WERI-Rb-1 (cell line): Measurements from ENCODE around the gene COTL1.

Experiments used
- DNase-seq: peaks from one replicate; pipeline ENCODE4 v3.0.0-alpha.2; 2020
- H3K27ac ChIP-seq: fragments of 250-450 bp; sonication (Bioruptor Pico); 2 replicates; pipeline ENCODE4 v1.5.1; 2020; ENCODE audit warnings: mild to moderate bottlenecking, moderate library complexity
- H3K27me3 ChIP-seq: fragments of 250-450 bp; sonication (Bioruptor Pico); 2 replicates; pipeline ENCODE4 v1.5.1; 2021; ENCODE audit warnings: mild to moderate bottlenecking, low read depth, moderate library complexity; ENCODE audit not compliant: insufficient read depth, severe bottlenecking
- H3K36me3 ChIP-seq: fragments of 250-450 bp; sonication (Bioruptor Pico); 2 replicates; pipeline ENCODE4 v1.5.1; 2020; ENCODE audit warnings: mild to moderate bottlenecking, moderate library complexity
- H3K4me3 ChIP-seq: 2 replicates; pipeline ENCODE4 v1.5.1; 2011; ENCODE audit warnings: low read depth, mild to moderate bottlenecking, control low read depth, low read length
- H3K9me3 ChIP-seq: fragments of 250-450 bp; sonication (Bioruptor Pico); 2 replicates; pipeline ENCODE4 v1.5.1; 2021; ENCODE audit warnings: mild to moderate bottlenecking, moderate library complexity; ENCODE audit not compliant: severe bottlenecking
- TF ChIP-seq, protein P1 (sequence below): IDR thresholded peaks from 2 replicates; pipeline ENCODE4 v1.5.1; 2011; ENCODE audit warnings: low read depth, mild to moderate bottlenecking, control low read depth, inconsistent platforms, low read length

The COTL1 gene

DNA sequence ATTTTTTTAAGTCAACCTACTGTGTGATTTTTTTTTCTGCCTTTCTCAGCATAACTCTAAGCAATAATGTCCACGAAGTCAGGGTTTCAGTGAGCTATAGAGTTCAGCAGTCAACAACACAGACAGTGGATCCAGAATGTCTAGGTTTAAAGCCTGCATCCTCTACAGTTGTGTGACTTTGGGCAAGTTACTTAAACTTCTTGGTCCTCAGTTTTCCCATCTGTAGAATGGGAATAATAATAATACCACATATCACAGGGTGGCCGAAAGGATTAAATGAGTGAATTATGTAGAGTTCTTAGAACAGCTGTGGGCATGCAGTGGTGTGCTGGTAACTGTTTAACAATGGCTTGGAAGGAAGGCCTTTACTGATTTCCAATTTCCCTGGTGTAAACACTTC lies 74.6 kb downstream of the COTL1 start:
- H3K27ac ChIP-seq, result no peak overlapping the region
- H3K9me3 ChIP-seq, result no peaks in the 10 kb centered on the region
- H3K36me3 ChIP-seq, result no peaks in the 10 kb centered on the region
- no peaks in the 10 kb centered on the region for H3K27me3 ChIP-seq
- TF ChIP-seq, protein P1, sequence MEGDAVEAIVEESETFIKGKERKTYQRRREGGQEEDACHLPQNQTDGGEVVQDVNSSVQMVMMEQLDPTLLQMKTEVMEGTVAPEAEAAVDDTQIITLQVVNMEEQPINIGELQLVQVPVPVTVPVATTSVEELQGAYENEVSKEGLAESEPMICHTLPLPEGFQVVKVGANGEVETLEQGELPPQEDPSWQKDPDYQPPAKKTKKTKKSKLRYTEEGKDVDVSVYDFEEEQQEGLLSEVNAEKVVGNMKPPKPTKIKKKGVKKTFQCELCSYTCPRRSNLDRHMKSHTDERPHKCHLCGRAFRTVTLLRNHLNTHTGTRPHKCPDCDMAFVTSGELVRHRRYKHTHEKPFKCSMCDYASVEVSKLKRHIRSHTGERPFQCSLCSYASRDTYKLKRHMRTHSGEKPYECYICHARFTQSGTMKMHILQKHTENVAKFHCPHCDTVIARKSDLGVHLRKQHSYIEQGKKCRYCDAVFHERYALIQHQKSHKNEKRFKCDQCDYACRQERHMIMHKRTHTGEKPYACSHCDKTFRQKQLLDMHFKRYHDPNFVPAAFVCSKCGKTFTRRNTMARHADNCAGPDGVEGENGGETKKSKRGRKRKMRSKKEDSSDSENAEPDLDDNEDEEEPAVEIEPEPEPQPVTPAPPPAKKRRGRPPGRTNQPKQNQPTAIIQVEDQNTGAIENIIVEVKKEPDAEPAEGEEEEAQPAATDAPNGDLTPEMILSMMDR, result no peak
- H3K4me3 ChIP-seq, result no peak overlapping the region
- DNase-seq, result no peak

DNA sequence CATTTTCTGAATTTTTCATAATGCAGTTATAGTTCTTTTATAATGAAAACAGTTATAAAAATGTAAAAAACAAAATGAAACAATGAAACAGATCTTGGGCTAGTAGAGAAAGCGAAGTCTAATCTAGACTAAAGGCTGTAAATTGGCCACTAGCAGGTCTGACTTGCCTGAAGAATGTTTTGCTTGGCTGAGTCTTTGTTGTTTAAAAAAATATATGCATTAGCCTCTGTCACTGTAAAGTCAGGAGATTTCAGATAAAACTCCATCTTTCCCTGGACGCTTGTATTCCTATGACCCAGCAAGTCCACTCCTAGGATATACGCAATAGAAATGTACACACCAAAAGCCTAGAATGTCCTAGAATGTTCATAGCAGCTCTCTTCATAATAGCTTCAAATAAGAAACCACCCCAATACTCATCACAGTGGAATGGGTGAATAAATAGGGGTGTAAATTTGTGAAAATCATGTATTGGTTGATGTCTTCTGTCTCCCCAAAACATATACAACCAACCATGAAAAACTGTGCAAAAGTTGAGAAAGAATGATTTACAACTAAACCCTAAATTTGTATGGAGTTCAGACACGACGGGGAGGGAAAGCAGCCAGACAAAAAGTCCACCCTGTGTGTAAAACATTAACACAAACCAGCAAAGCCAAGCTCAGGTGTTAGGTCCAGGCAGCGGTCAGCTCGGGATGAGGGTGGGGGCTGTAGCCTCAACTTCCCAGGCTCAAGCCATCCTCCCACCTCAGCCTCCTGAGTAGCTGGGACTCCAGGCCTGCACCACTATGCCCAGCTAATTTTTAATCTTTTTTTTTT lies 75.7 kb downstream of the COTL1 start:
- H3K27me3 ChIP-seq, result no peaks in the 10 kb centered on the region
- H3K9me3 ChIP-seq, result no peaks in the 10 kb centered on the region
- H3K4me3 ChIP-seq, result no peak overlapping the region
- no peak for DNase-seq
- TF ChIP-seq, protein P1, result no peak
- H3K27ac ChIP-seq, result no peak overlapping the region
- no peaks in the 10 kb centered on the region for H3K36me3 ChIP-seq

DNA sequence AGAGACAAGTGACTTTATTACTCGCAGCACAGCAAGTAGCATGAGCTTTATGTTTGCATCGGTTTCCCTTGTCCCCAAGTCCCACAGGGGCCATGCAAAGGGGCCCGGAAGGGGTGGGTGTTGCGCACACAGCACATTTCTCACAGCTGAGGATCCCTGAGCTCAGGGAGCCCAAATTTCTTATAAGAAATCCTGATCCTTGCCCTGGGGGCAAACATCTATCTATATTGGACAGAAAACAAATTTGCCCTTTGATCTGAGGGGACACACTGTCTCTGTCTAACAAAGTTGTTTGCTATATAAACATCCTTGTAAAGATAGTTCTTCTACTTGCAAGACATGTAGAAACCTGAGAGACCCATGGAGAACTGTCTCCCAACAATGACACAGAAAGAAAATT lies 77.7 kb downstream of the COTL1 start:
- DNase-seq, result no peak
- H3K9me3 ChIP-seq, result no peaks in the 10 kb centered on the region

DNA sequence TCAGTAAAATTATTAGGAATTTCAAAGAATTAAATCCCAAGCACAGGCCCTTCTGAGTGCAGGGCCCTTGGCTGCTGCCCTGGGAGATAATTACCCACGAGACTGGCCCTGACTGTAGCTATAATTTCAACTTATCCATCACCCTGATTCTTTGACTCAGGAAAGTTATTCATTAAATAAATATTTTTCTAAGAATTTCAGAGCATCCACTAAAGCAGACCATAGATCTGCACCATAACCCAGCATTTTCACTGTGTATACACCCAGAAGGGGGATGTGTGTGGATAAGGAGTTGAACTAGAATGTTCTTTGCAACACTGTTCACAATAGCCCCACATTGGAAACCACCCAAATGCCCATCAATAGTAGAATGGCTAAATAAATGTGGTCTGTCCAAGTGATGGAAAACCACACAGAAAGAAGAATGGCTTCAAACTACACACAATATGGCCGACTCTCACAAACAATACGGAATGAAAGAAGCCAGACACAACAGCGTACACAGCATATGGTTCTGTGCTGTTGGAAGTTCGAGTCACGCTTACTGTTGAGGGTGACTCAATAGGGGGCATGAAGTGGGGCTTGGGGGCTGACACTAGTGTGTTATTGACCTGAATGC lies 79.5 kb downstream of the COTL1 start:
- TF ChIP-seq, protein P1, result no peak
- DNase-seq, result no peak
- Histone ChIP-seq H3K9me3 (no peaks in the 10 kb centered on the region), H3K27ac (no peak overlapping the region), H3K36me3 (no peaks in the 10 kb centered on the region), H3K4me3 (no peak overlapping the region), H3K27me3 (no peaks in the 10 kb centered on the region)

More for the DNA sequence above, 77.7 kb downstream of the COTL1 start:
- Histone ChIP-seq H3K27ac (no peak overlapping the region), H3K4me3 (no peak overlapping the region), H3K27me3 (no peaks in the 10 kb centered on the region), H3K36me3 (no peaks in the 10 kb centered on the region)
- TF ChIP-seq, protein P1, result no peak

DNA sequence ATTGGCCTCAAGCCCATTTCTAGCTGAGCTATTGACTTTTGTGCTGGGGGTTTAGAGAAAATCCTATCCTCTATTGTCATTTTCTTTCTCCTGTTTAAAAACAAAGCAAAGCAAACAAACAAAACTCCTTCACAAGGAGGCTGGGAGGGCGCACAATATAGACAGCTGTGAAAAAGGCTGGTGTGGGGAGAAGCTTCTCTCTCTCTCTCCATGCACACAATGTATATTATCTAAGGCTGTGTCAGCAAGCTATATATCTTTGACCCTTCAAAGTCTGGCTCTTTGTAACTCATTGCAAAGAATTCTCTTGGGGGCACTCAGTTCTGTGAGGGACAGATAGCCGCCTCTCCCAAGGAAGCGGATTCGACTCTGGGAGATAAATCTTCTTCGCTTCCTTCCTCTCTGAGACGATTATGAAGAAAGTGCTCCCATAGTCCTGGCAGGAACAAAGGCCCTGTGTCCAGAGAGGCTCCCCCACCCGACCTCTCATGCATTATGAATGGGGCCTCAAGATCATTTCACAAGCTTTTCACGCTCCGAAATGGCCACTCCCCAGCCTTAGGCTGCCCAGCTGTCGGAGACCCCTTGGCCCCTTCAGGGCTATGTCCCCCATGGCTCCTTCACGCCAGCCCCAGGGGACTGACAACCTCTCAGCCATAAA lies 80.3 kb downstream of the COTL1 start:
- TF ChIP-seq, protein P1, result no peak
- Histone ChIP-seq H3K27ac (no peak overlapping the region), H3K27me3 (no peaks in the 10 kb centered on the region), H3K9me3 (no peaks in the 10 kb centered on the region), H3K4me3 (no peak overlapping the region), H3K36me3 (no peaks in the 10 kb centered on the region)
- DNase-seq, result no peak
